Activated CD4-positive, alpha-beta memory T cell treated with anti-CD3 and anti-CD28 coated beads for 36 hours (primary cell): Measurements from ENCODE around the gene CCK. TPM values are rescaled to one million over a fixed set of nuclear protein-coding genes. Genes with fewer than 3 reads are reported as not detected.
"Not testable (repeated sequence)": the region's sequence is repeated elsewhere in the genome, so short reads cannot be mapped to it uniquely, and the experiment has no call there.

Experiments
- CTCF ChIA-PET: fragments of 350-600 bp; sonication (Branson Sonifier 250); formaldehyde crosslinking; loops from one replicate; lab custom pipeline; 2021; ENCODE audit warnings: antibody characterized with exemption, inconsistent platforms; lab: Charles Lee
- POLR2A ChIA-PET: fragments of 350-600 bp; sonication (Branson Sonifier 250); formaldehyde crosslinking; loops from one replicate; lab custom pipeline; 2021; ENCODE audit warnings: antibody characterized with exemption; lab: Charles Lee
- DNase-seq: peaks from one replicate; pipeline ENCODE4 v3.0.0-alpha.2; 2020
- H3K27ac Mint-ChIP-seq: one replicate; pipeline ENCODE4 v1.8.0; 2021; ENCODE audit warnings: mixed read lengths
- H3K27me3 Mint-ChIP-seq: one replicate; pipeline ENCODE4 v1.8.0; 2021; ENCODE audit warnings: mixed read lengths
- H3K36me3 Mint-ChIP-seq: one replicate; pipeline ENCODE4 v1.8.0; 2021; ENCODE audit warnings: mixed read lengths
- H3K4me1 Mint-ChIP-seq: one replicate; pipeline ENCODE4 v1.8.0; 2021; ENCODE audit warnings: low read depth, mixed read lengths
- H3K4me3 Mint-ChIP-seq: one replicate; pipeline ENCODE4 v1.8.0; 2021; ENCODE audit warnings: mild to moderate bottlenecking, mixed read lengths
- H3K9me3 Mint-ChIP-seq: one replicate; pipeline ENCODE4 v1.8.0; 2021; ENCODE audit warnings: mixed read lengths
- intact Hi-C: fragments of 100-400 bp; cut with micrococcal nuclease; formaldehyde crosslinking; loops from one replicate; pipeline ENCODE4 v1.15.1; 2023
- total RNA-seq, 2 experiments: library from RNA; stranded (reverse); gene quantifications; one replicate each; pipeline ENCODE4 v1.2.3, GENCODE V29; 2021

CCK gene
- total RNA-seq, 2 experiments from 2014 or later = not detected

GRCh38 chr3:42288385-42288784 is 22.4 kb upstream of the CCK start:
- Mint-ChIP-seq H3K36me3 (no peaks in the 10 kb centered on the region), H3K9me3 (no peaks in the 10 kb centered on the region), H3K27me3 (peaks cover 12% of the 10 kb centered on the region), H3K27ac (no peak overlapping the region), H3K4me3 (no peak overlapping the region), H3K4me1 (no peaks in the 10 kb centered on the region)
- intact Hi-C loops = no loop called here
- no peak for DNase-seq
- ChIA-PET CTCF (interaction anchor here (1.0 kb wide), 1 partner anchor 40 kb away, joined by 3 read pairs; no protein-coding TSS in a partner anchor), POLR2A (no interaction called here)

GRCh38 chr3:42287423-42287822 is 21.4 kb upstream of the CCK start:
- CTCF ChIA-PET, H3K4me3 Mint-ChIP-seq, H3K27ac Mint-ChIP-seq, POLR2A ChIA-PET, H3K36me3 Mint-ChIP-seq, intact Hi-C loops, H3K4me1 Mint-ChIP-seq, H3K9me3 Mint-ChIP-seq, DNase-seq: not testable (repeated sequence)
- peaks cover 12% of the 10 kb centered on the region for H3K27me3 Mint-ChIP-seq

DNA sequence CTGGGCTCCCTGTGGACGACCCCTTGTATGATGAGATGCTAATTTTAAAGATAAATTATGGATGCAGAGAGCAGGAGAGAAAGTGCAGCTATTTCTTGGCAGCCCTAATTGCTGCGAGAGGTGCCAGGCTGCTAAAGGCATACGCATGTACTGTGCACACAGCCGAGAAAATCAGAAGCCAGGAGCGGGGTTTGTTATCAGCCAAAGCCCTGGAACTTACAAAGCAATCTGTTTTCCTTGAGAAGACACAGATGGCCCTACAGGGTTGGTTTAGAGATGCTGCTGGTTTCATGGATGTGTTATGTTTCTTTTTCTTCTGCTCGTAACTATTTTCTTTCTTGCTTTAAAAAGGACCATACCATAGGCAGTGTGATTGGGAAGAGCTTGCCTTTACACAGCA is 11.7 kb upstream of the CCK start:
- no peaks in the 10 kb centered on the region for H3K27me3 Mint-ChIP-seq
- ChIA-PET POLR2A (no interaction called here), CTCF (interaction anchor here (1.7 kb wide), 1 partner anchor 30 kb away, joined by 5 read pairs; no protein-coding TSS in a partner anchor)
- no peak overlapping the region for H3K27ac Mint-ChIP-seq
- no peak for DNase-seq
- intact Hi-C loops = no loop called here
- H3K9me3 Mint-ChIP-seq = peaks cover 24% of the 10 kb centered on the region
- H3K4me1 Mint-ChIP-seq = no peaks in the 10 kb centered on the region
- no peaks in the 10 kb centered on the region for H3K36me3 Mint-ChIP-seq
- H3K4me3 Mint-ChIP-seq = no peak overlapping the region

DNA sequence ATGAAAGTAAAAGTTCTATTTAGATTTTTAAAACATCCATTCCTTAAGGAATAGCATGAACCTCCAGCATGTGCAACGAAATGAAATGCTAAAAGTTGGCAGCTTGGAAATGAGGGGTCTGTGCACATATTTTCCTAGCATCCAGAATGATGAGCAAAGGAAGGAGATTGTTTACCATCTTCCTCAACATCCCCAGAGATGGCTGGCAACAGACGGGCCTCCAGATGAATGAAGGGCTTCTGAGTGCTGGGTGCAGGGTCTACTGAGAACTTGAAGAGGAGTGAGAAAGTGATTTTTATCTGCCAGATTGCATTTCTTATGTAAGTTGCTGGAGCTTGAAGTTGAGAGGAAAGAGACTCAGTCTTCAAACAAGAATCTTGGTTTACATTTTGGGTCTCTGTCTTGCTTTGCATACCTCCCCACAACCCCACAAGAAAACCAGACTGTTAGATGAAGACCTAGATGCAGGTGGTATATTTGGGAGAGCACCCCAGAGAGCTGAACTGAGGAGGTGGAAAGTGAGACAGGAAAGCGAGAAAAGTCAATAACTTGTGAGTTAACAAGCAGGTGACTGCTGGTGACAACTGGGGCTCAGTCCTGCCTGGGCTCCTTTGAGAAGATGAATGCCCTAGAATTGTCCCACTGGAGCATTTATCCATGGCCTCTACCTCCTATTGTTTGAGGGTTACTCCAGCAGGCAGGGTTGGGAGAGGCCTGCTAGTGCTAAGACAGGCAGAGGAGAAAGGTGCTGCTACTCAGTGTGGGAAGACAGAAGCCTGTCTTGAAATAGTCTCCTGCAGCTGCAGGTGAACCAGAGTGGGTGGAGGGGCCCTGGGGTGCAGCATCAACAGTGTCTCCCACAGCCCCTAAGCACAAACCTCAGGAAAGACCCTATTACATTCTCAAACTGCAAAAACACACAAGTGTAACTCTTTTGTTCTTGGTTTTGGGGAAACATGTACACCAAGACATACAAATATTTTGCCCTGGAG is 10.5 kb upstream of the CCK start:
- H3K36me3 Mint-ChIP-seq = no peaks in the 10 kb centered on the region
- no peak overlapping the region for H3K4me3 Mint-ChIP-seq
- no peak for DNase-seq
- ChIA-PET POLR2A (no interaction called here), CTCF (interaction anchor here (1.7 kb wide), 1 partner anchor 28 kb away, joined by 5 read pairs; no protein-coding TSS in a partner anchor)
- H3K4me1 Mint-ChIP-seq = no peaks in the 10 kb centered on the region
- intact Hi-C loops = no loop called here
- peaks cover 2% of the 10 kb centered on the region for H3K27me3 Mint-ChIP-seq
- H3K27ac Mint-ChIP-seq = no peak overlapping the region
- H3K9me3 Mint-ChIP-seq = peaks cover 29% of the 10 kb centered on the region

- ChIA-PET POLR2A (no interaction called here), CTCF (no interaction called here)
- intact Hi-C loops = no loop called here
- DNase-seq = no peak
- Mint-ChIP-seq H3K4me3 (no peak overlapping the region), H3K9me3 (peaks cover 20% of the 10 kb centered on the region), H3K4me1 (no peaks in the 10 kb centered on the region), H3K27ac (no peak overlapping the region), H3K36me3 (no peaks in the 10 kb centered on the region), H3K27me3 (peaks cover 8% of the 10 kb centered on the region)
Measured at GRCh38 chr3:42275217-42275616, 9.2 kb upstream of the CCK start.

DNA sequence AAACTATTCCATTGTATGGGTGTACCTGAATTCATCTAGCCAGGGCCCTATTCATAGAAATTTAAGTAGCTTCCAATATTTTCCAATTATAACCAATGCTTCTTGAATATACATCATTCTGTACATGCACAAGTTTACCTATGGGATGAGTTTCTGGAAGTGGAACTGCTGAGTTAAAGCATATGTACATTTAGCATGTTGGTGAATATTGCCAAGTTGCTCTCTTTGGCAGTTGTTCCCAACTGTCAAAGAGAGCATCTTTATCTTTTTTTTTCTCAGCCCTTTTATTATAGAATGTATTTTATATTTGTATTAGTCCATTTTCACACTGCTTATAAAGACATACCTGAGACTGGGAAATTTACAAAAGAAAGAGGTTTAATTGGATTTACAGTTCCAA is 8.3 kb upstream of the CCK start:
- ChIA-PET POLR2A (no interaction called here), CTCF (interaction anchor here (1.5 kb wide), 1 partner anchor 26 kb away, joined by 4 read pairs; no protein-coding TSS in a partner anchor)
- Mint-ChIP-seq H3K4me1 (no peaks in the 10 kb centered on the region), H3K4me3 (no peak overlapping the region), H3K27ac (no peak overlapping the region), H3K27me3 (peaks cover 16% of the 10 kb centered on the region), H3K36me3 (no peaks in the 10 kb centered on the region), H3K9me3 (peaks cover 10% of the 10 kb centered on the region)
- intact Hi-C loops = no loop called here
- no peak for DNase-seq

- Mint-ChIP-seq H3K4me3 (no peak overlapping the region), H3K27me3 (peaks cover 21% of the 10 kb centered on the region), H3K36me3 (no peaks in the 10 kb centered on the region), H3K9me3 (peaks cover 9% of the 10 kb centered on the region), H3K27ac (no peak overlapping the region), H3K4me1 (no peaks in the 10 kb centered on the region)
- ChIA-PET POLR2A (no interaction called here), CTCF (interaction anchor here (1.5 kb wide), 1 partner anchor 25 kb away, joined by 4 read pairs; no protein-coding TSS in a partner anchor)
- intact Hi-C loops = no loop called here
- no peak for DNase-seq
Measured at GRCh38 chr3:42273361-42273760, 7.4 kb upstream of the CCK start.

DNA sequence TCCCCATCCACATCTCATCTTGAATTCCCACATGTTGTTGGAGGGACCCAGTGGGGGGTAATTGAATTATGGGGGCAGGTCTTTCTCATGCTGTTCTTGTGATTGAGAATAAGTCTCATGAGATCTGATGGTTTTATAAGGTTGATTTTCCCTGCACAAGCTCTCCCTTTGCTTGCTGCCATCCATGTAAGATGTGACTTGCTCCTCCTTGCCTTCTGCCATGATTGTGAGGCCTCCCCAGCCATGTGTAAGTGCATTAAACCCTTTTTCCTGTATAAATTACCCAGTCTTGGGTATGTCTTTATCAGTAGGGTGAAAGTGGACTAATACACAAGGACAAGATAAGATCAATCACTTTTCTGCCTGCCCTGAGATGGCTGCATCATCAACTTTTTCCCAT is 5.8 kb upstream of the CCK start:
- ChIA-PET POLR2A (no interaction called here), CTCF (interaction anchor here (0.5 kb wide), 1 partner anchor 82 kb away, joined by 4 read pairs; no protein-coding TSS in a partner anchor)
- no peak overlapping the region for H3K27ac Mint-ChIP-seq
- H3K4me1 Mint-ChIP-seq = no peaks in the 10 kb centered on the region
- no peak for DNase-seq
- H3K4me3 Mint-ChIP-seq = no peak overlapping the region
- H3K36me3 Mint-ChIP-seq = no peaks in the 10 kb centered on the region
- H3K9me3 Mint-ChIP-seq = peaks cover 9% of the 10 kb centered on the region
- peaks cover 34% of the 10 kb centered on the region for H3K27me3 Mint-ChIP-seq
- intact Hi-C loops = no loop called here

DNA sequence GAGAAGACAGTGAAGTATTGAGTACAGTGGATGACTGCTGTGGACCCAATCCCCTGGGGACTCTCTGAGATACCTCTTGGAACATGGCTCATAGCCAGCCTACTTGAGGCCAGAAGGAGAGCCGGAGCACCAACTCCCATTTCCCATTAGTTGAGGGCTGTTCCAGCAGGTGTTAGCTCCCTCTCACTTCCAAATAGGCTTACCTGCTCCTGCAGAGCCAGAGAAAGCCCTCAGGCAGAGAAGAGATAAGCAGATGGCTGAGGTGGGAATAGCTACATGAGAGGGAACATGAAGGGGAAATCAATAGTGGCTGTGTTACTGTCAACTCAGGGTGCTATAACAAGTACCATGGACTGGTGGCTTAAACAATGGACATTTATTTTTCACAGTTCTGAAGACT is 4.6 kb upstream of the CCK start:
- Mint-ChIP-seq H3K27ac (no peak overlapping the region), H3K4me3 (no peak overlapping the region), H3K27me3 (peaks cover 42% of the 10 kb centered on the region), H3K9me3 (peaks cover 9% of the 10 kb centered on the region), H3K4me1 (no peaks in the 10 kb centered on the region), H3K36me3 (no peaks in the 10 kb centered on the region)
- ChIA-PET CTCF (no interaction called here), POLR2A (no interaction called here)
- intact Hi-C loops = no loop called here
- no peak for DNase-seq

GRCh38 chr3:42269647-42270046 is 3.7 kb upstream of the CCK start:
- Mint-ChIP-seq H3K9me3 (peaks cover 9% of the 10 kb centered on the region), H3K27me3 (peaks cover 48% of the 10 kb centered on the region), H3K4me1 (peaks cover under 1% of the 10 kb centered on the region), H3K36me3 (no peaks in the 10 kb centered on the region), H3K27ac (no peak overlapping the region), H3K4me3 (no peak overlapping the region)
- ChIA-PET POLR2A (no interaction called here), CTCF (interaction anchor here (1.2 kb wide), 1 partner anchor 22 kb away, joined by 4 read pairs; no protein-coding TSS in a partner anchor)
- intact Hi-C loops = no loop called here
- no peak for DNase-seq

DNA sequence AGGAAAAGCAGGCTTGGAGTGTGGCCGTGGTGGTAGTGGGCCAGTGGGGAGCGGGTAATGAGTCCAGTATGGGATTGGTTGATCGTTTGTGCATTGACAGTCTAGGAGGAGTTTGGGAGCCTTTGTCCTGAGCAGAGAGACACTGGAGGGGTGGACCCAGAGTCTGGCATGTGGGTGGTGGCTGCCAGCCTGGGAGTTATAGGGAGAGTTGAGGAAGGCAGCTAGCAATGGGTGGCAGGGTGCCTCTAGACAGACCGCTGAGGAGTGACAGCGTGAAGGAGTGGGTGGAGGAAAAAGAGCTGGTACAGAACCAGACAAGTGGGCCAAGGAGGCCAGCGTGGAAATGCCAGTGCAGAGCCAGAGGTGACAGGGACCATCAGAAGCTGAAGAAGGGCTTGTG is 1.9 kb upstream of the CCK start:
- intact Hi-C loops = no loop called here
- no peak overlapping the region for H3K27ac Mint-ChIP-seq
- peaks cover 60% of the 10 kb centered on the region for H3K27me3 Mint-ChIP-seq
- CTCF ChIA-PET = no interaction called here
- H3K4me1 Mint-ChIP-seq = peaks cover 10% of the 10 kb centered on the region
- no peak overlapping the region for H3K4me3 Mint-ChIP-seq
- H3K36me3 Mint-ChIP-seq = no peaks in the 10 kb centered on the region
- DNase-seq = no peak
- H3K9me3 Mint-ChIP-seq = peaks cover 9% of the 10 kb centered on the region
- POLR2A ChIA-PET = no interaction called here

DNA sequence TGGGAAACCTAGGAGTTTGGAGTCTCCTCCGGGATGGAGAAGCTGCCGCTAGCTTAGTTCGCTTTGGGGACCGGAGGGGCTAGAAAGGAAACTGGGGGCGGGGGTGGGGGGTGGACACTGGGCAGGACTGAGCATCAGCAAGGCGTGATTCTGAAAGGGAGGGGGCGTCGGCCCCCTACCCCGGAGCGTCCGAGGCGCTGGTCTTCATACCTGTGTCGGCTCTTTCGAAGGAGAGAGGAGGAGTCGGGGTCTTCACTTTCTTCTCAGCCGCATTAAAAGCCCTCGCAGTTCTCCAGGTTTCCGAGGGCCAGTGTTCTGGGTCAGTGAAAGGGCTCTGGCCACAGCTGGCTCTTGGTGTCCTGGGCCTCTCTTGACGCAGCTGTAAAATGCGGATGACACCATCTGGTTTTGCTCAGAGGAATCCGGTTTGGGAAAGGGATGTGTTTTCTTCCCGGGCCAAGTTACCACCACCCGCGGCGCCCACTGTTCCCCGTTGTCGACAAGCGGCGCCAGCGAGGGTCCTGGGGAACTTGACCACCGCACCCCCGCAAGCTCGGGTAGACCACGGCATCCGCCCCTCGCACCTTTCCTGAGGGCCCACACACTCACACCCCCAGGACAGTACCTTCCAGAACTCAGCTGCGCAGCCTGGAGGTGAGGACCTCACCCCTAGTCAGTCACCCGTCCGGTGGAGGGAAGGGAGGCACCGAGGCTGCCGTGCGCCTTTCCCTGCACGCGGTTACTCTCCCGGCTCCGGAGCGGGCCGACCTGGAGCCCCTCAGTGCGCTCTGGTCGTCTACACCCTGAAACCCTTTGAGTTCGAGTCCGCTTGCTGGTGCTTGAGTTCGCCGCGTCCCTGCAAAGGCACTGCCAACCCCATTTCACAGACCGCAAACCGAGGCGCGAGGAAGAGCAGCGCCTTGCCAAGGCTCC is 660 bp downstream of the CCK start:
- H3K36me3 Mint-ChIP-seq = no peaks in the 10 kb centered on the region
- H3K4me1 Mint-ChIP-seq = peaks cover 10% of the 10 kb centered on the region
- no peak overlapping the region for H3K4me3 Mint-ChIP-seq
- H3K27ac Mint-ChIP-seq = no peak overlapping the region
- H3K27me3 Mint-ChIP-seq = peaks cover 64% of the 10 kb centered on the region
- CTCF ChIA-PET = interaction anchor here (1.6 kb wide), 1 partner anchor 18 kb away, joined by 4 read pairs; no protein-coding TSS in a partner anchor
- intact Hi-C loops = no loop called here
- no peaks in the 10 kb centered on the region for H3K9me3 Mint-ChIP-seq
- POLR2A ChIA-PET = no interaction called here
- no peak for DNase-seq
